ENCODE measurements around the gene SET.

DNA sequence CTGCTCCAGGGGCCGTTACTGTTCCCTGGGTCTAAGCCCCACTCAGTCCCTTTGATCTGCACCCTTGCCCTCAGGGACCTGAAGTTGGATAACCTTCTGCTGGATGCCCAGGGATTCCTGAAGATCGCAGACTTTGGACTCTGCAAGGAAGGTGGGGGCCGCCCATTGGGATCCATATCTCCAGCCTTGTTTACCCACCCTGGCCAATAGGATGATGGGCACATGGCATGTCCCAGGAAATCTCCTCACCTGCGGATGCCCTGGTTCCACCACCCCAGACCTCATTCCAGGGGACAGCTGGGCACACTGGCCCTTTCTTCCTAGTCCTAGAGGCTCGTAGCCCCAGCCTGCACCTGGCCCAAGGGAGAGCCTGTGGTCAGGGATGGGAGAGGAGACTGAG is 29.5 kb downstream of the SET start:
- TF ChIP-seq, protein P1, sequence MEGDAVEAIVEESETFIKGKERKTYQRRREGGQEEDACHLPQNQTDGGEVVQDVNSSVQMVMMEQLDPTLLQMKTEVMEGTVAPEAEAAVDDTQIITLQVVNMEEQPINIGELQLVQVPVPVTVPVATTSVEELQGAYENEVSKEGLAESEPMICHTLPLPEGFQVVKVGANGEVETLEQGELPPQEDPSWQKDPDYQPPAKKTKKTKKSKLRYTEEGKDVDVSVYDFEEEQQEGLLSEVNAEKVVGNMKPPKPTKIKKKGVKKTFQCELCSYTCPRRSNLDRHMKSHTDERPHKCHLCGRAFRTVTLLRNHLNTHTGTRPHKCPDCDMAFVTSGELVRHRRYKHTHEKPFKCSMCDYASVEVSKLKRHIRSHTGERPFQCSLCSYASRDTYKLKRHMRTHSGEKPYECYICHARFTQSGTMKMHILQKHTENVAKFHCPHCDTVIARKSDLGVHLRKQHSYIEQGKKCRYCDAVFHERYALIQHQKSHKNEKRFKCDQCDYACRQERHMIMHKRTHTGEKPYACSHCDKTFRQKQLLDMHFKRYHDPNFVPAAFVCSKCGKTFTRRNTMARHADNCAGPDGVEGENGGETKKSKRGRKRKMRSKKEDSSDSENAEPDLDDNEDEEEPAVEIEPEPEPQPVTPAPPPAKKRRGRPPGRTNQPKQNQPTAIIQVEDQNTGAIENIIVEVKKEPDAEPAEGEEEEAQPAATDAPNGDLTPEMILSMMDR (IDR thresholded peaks at IDR 0.05) = no peak
- no peak for TF ChIP-seq POLR2A (IDR thresholded peaks at IDR 0.05)
